Measurements from ENCODE around the gene PTPRK. TPM values are rescaled to one million over a fixed set of nuclear protein-coding genes. Genes with fewer than 3 reads are reported as not detected.

Gene PTPRK
- total RNA-seq, 2 donors from 2014 or later = 0.77 to 0.78 TPM

- DNase-seq = no peak
- no peaks in the 10 kb centered on the region for H3K36me3 Mint-ChIP-seq (ENCODE audit: low read depth)
- H3K27ac Mint-ChIP-seq = no peak overlapping the region
- H3K4me1 Mint-ChIP-seq = no peaks in the 10 kb centered on the region
- H3K27me3 Mint-ChIP-seq = peaks cover 57% of the 10 kb centered on the region
- no peak overlapping the region for H3K4me3 Mint-ChIP-seq
- no peaks in the 10 kb centered on the region for H3K9me3 ChIP-seq (ENCODE audit: control insufficient read depth, low read length, poor library complexity, severe bottlenecking)
- ATAC-seq = no peak
These were observed 5.9 kb upstream of the PTPRK start for GRCh38 chr6:128526152-128526914.

GRCh38 chr6:128525406-128525805, 5.0 kb upstream of the PTPRK start:
- DNase-seq = no peak
- no peaks in the 10 kb centered on the region for H3K36me3 Mint-ChIP-seq (ENCODE audit: low read depth)
- H3K4me1 Mint-ChIP-seq = no peaks in the 10 kb centered on the region
- H3K27me3 Mint-ChIP-seq = peaks cover 56% of the 10 kb centered on the region
- peak overlapping the region; percentile 19 for H3K27ac Mint-ChIP-seq
- H3K9me3 ChIP-seq (ENCODE audit: control insufficient read depth, low read length, poor library complexity, severe bottlenecking) = no peaks in the 10 kb centered on the region
- no peak for ATAC-seq
- no peak overlapping the region for H3K4me3 Mint-ChIP-seq

DNA sequence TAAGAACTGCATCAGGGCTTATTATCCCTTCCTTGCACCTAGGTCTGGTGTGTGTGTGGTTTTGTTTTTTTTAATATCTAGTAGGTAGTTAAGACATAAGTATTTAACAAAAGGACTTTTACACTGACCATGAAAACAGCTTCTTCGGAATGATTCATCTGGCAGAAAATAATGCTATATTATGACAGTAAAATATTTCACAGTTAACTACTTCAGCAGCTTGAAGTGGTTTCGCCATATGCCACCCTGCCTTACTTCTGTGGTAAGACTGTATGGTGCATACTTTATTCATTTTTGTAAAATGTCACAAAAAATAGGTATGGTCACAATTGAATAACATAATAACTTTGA, 858 bp upstream of the PTPRK start:
- Mint-ChIP-seq H3K4me1 (peaks cover 14% of the 10 kb centered on the region), H3K4me3 (peak overlapping the region; percentile 93), H3K27me3 (peaks cover 75% of the 10 kb centered on the region), H3K36me3 (ENCODE audit: low read depth) (no peaks in the 10 kb centered on the region), H3K27ac (no peak overlapping the region)
- H3K9me3 ChIP-seq (ENCODE audit: control insufficient read depth, low read length, poor library complexity, severe bottlenecking) = no peaks in the 10 kb centered on the region
- no peak for DNase-seq
- ATAC-seq = no peak

DNA sequence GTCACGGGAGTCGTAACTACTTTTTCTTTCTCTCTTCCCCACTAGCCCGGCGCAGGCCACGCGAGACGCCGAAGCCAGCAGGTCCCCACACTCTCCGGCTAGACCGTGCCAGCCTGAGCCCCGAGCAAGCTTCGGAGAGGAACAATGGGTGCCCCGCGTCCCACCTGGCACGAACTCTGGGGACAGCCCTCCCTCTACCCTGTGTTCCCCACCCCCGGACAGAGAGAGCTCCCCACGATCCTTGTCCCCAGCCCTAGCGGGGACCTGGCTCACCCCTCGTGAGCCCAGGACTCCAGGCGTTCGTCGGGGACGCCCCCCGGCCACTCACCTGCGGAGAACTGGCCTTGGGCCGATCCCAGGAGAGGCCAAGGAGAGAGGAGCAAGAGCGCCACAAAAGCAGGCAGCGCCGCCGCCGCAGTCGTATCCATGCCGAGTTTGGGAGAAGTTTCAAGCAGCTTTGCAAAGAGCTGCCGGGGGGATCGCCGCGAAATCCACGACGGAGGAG, 416 bp downstream of the PTPRK start:
- Mint-ChIP-seq H3K27ac (peak overlapping the region; percentile 47), H3K4me3 (peak overlapping the region; percentile 93), H3K4me1 (peaks cover 14% of the 10 kb centered on the region), H3K27me3 (peaks cover 75% of the 10 kb centered on the region), H3K36me3 (ENCODE audit: low read depth) (no peaks in the 10 kb centered on the region)
- DNase-seq (peak; percentile 8 to 16 (median 8)), ATAC-seq (peak; percentile 43)
- no peaks in the 10 kb centered on the region for H3K9me3 ChIP-seq (ENCODE audit: control insufficient read depth, low read length, poor library complexity, severe bottlenecking)

- Mint-ChIP-seq H3K4me1 (peaks cover 14% of the 10 kb centered on the region), H3K27ac (peak overlapping the region; percentile 47), H3K27me3 (peaks cover 73% of the 10 kb centered on the region), H3K4me3 (peak overlapping the region; percentile 93), H3K36me3 (ENCODE audit: low read depth) (no peaks in the 10 kb centered on the region)
- H3K9me3 ChIP-seq (ENCODE audit: control insufficient read depth, low read length, poor library complexity, severe bottlenecking) = no peaks in the 10 kb centered on the region
- ATAC-seq (peak; percentile 19), DNase-seq (peak in 2 of 3 donors; percentile 6 to 9)
These were observed 1.1 kb downstream of the PTPRK start for GRCh38 chr6:128519132-128519930.

- ATAC-seq (no peak), DNase-seq (no peak)
- Mint-ChIP-seq H3K4me1 (peaks cover 14% of the 10 kb centered on the region), H3K36me3 (ENCODE audit: low read depth) (no peaks in the 10 kb centered on the region), H3K27ac (peak overlapping the region; percentile 39), H3K4me3 (peak overlapping the region; percentile 93), H3K27me3 (peaks cover 71% of the 10 kb centered on the region)
- no peaks in the 10 kb centered on the region for H3K9me3 ChIP-seq (ENCODE audit: control insufficient read depth, low read length, poor library complexity, severe bottlenecking)
These were observed 1.8 kb downstream of the PTPRK start for GRCh38 chr6:128518434-128519131.

DNA sequence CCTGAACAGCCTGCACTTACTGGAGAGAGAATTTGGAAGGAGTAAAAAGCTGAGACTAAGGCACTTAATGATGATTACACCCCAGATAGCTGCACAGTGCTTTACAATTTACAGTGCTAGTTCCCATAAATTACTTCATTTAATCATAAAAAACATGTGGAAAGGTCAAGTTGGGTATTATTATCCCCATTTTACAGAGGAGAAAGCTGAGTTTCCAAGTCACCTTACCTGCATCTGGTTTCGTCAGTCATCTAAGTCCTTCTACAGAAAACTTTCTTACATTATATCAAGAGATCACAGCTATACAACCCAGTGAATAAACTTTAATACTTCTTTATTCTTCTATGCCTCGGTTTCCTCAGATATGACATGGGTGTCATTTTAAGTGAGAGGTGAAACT, 3.3 kb downstream of the PTPRK start:
- Mint-ChIP-seq H3K27ac (no peak overlapping the region), H3K4me3 (no peak overlapping the region), H3K36me3 (ENCODE audit: low read depth) (no peaks in the 10 kb centered on the region), H3K4me1 (peaks cover 14% of the 10 kb centered on the region), H3K27me3 (peaks cover 63% of the 10 kb centered on the region)
- DNase-seq (no peak), ATAC-seq (no peak)
- H3K9me3 ChIP-seq (ENCODE audit: control insufficient read depth, low read length, poor library complexity, severe bottlenecking) = no peaks in the 10 kb centered on the region

- Mint-ChIP-seq H3K4me3 (no peak overlapping the region), H3K27me3 (peaks cover 60% of the 10 kb centered on the region), H3K36me3 (ENCODE audit: low read depth) (no peaks in the 10 kb centered on the region), H3K4me1 (peaks cover 14% of the 10 kb centered on the region), H3K27ac (no peak overlapping the region)
- ATAC-seq = no peak
- DNase-seq = no peak
- no peaks in the 10 kb centered on the region for H3K9me3 ChIP-seq (ENCODE audit: control insufficient read depth, low read length, poor library complexity, severe bottlenecking)
These were observed 3.9 kb downstream of the PTPRK start for GRCh38 chr6:128516514-128516898.

GRCh38 chr6:128515550-128516513, 4.6 kb downstream of the PTPRK start:
- H3K9me3 ChIP-seq (ENCODE audit: control insufficient read depth, low read length, poor library complexity, severe bottlenecking) = no peaks in the 10 kb centered on the region
- H3K36me3 Mint-ChIP-seq (ENCODE audit: low read depth) = peaks cover 2% of the 10 kb centered on the region
- no peak overlapping the region for H3K27ac Mint-ChIP-seq
- no peak overlapping the region for H3K4me3 Mint-ChIP-seq
- peaks cover 61% of the 10 kb centered on the region for H3K27me3 Mint-ChIP-seq
- ATAC-seq (no peak), DNase-seq (no peak)
- H3K4me1 Mint-ChIP-seq = peaks cover 14% of the 10 kb centered on the region

- no peaks in the 10 kb centered on the region for H3K9me3 ChIP-seq (ENCODE audit: control insufficient read depth, low read length, poor library complexity, severe bottlenecking)
- Mint-ChIP-seq H3K27ac (no peak overlapping the region), H3K36me3 (ENCODE audit: low read depth) (peaks cover 2% of the 10 kb centered on the region), H3K4me1 (peaks cover 5% of the 10 kb centered on the region), H3K27me3 (peaks cover 56% of the 10 kb centered on the region), H3K4me3 (no peak overlapping the region)
- no peak for ATAC-seq
- no peak for DNase-seq
These were observed 6.5 kb downstream of the PTPRK start for GRCh38 chr6:128513878-128514277.

- H3K4me3 Mint-ChIP-seq = no peak overlapping the region
- H3K27me3 Mint-ChIP-seq = peaks cover 51% of the 10 kb centered on the region
- no peak for DNase-seq
- ATAC-seq = no peak
- no peak overlapping the region for H3K27ac Mint-ChIP-seq
- H3K9me3 ChIP-seq (ENCODE audit: control insufficient read depth, low read length, poor library complexity, severe bottlenecking) = no peaks in the 10 kb centered on the region
- H3K36me3 Mint-ChIP-seq (ENCODE audit: low read depth) = peaks cover 2% of the 10 kb centered on the region
- H3K4me1 Mint-ChIP-seq = no peaks in the 10 kb centered on the region
These were observed 8.1 kb downstream of the PTPRK start for GRCh38 chr6:128512296-128512695.

- Mint-ChIP-seq H3K36me3 (ENCODE audit: low read depth) (peaks cover 2% of the 10 kb centered on the region), H3K4me1 (no peaks in the 10 kb centered on the region), H3K27me3 (peaks cover 43% of the 10 kb centered on the region), H3K4me3 (no peak overlapping the region), H3K27ac (no peak overlapping the region)
- H3K9me3 ChIP-seq (ENCODE audit: control insufficient read depth, low read length, poor library complexity, severe bottlenecking) = no peaks in the 10 kb centered on the region
- ATAC-seq (no peak), DNase-seq (no peak)
These were observed 8.9 kb downstream of the PTPRK start for GRCh38 chr6:128511506-128511905.

Measured in T-helper 17 cell (primary cell).